ENCODE data around the gene SATB1.
A peak's percentile ranks its signal among the peaks of the same experiment; 100 is the strongest.

SATB1 gene

GRCh38 chr3:18447720-18448119 lies 22.6 kb upstream of the SATB1 start:
- no peak overlapping the region for H3K4me3 Mint-ChIP-seq
- H3K4me1 Mint-ChIP-seq: peaks cover 12% of the 10 kb centered on the region
- peaks cover 50% of the 10 kb centered on the region for H3K27me3 Mint-ChIP-seq (ENCODE audit: low read depth)
- peaks cover 13% of the 10 kb centered on the region for H3K9me3 Mint-ChIP-seq
- no peak overlapping the region for H3K27ac Mint-ChIP-seq
- H3K36me3 Mint-ChIP-seq (ENCODE audit: low read depth): no peaks in the 10 kb centered on the region
- TF ChIP-seq CTCF (IDR thresholded peaks at IDR 0.05; ENCODE audit: unreplicated experiment in 3 of 3): no peak

- peaks cover 13% of the 10 kb centered on the region for H3K9me3 Mint-ChIP-seq
- no peaks in the 10 kb centered on the region for H3K36me3 Mint-ChIP-seq (ENCODE audit: low read depth)
- TF ChIP-seq CTCF (IDR thresholded peaks at IDR 0.05; ENCODE audit: unreplicated experiment in 3 of 3): no peak
- H3K4me1 Mint-ChIP-seq: peaks cover 12% of the 10 kb centered on the region
- H3K27me3 Mint-ChIP-seq (ENCODE audit: low read depth): peaks cover 61% of the 10 kb centered on the region
- H3K27ac Mint-ChIP-seq: no peak overlapping the region
- peak overlapping the region; percentile 83 to 90 (median 86) for H3K4me3 Mint-ChIP-seq
These were observed 21.1 kb upstream of the SATB1 start for GRCh38 chr3:18446149-18446825.

GRCh38 chr3:18445401-18446148 lies 20.4 kb upstream of the SATB1 start:
- H3K9me3 Mint-ChIP-seq: peaks cover 13% of the 10 kb centered on the region
- H3K27me3 Mint-ChIP-seq (ENCODE audit: low read depth): peaks cover 68% of the 10 kb centered on the region
- H3K4me1 Mint-ChIP-seq: peaks cover 12% of the 10 kb centered on the region
- no peak for TF ChIP-seq CTCF (IDR thresholded peaks at IDR 0.05; ENCODE audit: unreplicated experiment in 3 of 3)
- peak overlapping the region; percentile 83 to 90 (median 86) for H3K4me3 Mint-ChIP-seq
- no peaks in the 10 kb centered on the region for H3K36me3 Mint-ChIP-seq (ENCODE audit: low read depth)
- no peak overlapping the region for H3K27ac Mint-ChIP-seq

GRCh38 chr3:18444595-18445400 lies 19.7 kb upstream of the SATB1 start:
- TF ChIP-seq CTCF (IDR thresholded peaks at IDR 0.05; ENCODE audit: unreplicated experiment in 3 of 3): peak; percentile 15 to 29 (median 25)
- Mint-ChIP-seq H3K27ac (no peak overlapping the region), H3K27me3 (ENCODE audit: low read depth) (peaks cover 76% of the 10 kb centered on the region), H3K9me3 (peaks cover 13% of the 10 kb centered on the region), H3K36me3 (ENCODE audit: low read depth) (no peaks in the 10 kb centered on the region), H3K4me3 (peak overlapping the region; percentile 90 to 95 (median 92)), H3K4me1 (peaks cover 12% of the 10 kb centered on the region)

GRCh38 chr3:18443665-18444594 lies 18.8 kb upstream of the SATB1 start:
- H3K4me1 Mint-ChIP-seq: peaks cover 12% of the 10 kb centered on the region
- H3K27me3 Mint-ChIP-seq (ENCODE audit: low read depth): peaks cover 85% of the 10 kb centered on the region
- H3K36me3 Mint-ChIP-seq (ENCODE audit: low read depth): no peaks in the 10 kb centered on the region
- peak overlapping the region; percentile 90 to 95 (median 92) for H3K4me3 Mint-ChIP-seq
- TF ChIP-seq CTCF (IDR thresholded peaks at IDR 0.05; ENCODE audit: unreplicated experiment in 3 of 3): no peak
- peaks cover 8% of the 10 kb centered on the region for H3K9me3 Mint-ChIP-seq
- no peak overlapping the region for H3K27ac Mint-ChIP-seq

Measured in nephron (organoid).